AG04450 (cell line): ENCODE measurements around the gene UBAP2L. TPM values are rescaled to one million over a fixed set of nuclear protein-coding genes. Genes with fewer than 3 reads are reported as not detected.
"Not testable (repeated sequence)": the region's sequence is repeated elsewhere in the genome, so short reads cannot be mapped to it uniquely, and the experiment has no call there.

Experiments
- CTCF ChIA-PET: fragments of 300-600, 350-600 bp; formaldehyde crosslinking; extraction: SDS; loops from one replicate; lab custom pipeline; 2022; ENCODE audit warnings: antibody characterized with exemption, inconsistent platforms; lab: Charles Lee
- POLR2A ChIA-PET: fragments of 350-600 bp; formaldehyde crosslinking; extraction: SDS; loops from one replicate; lab custom pipeline; 2021; ENCODE audit warnings: antibody characterized with exemption, inconsistent platforms; lab: Yijun Ruan, JAX
- DNase-seq: peaks from one replicate; pipeline ENCODE4 v3.0.0-alpha.2; 2011; ENCODE audit warnings: low read depth, low spot score
- H3K27ac ChIP-seq: one replicate; pipeline ENCODE4 v1.5.1; 2012; ENCODE audit warnings: low read depth, low read length, control low read depth
- H3K27me3 ChIP-seq: one replicate; pipeline ENCODE4 v1.6.0; 2012; ENCODE audit warnings: low read length; ENCODE audit not compliant: control insufficient read depth, insufficient read depth
- H3K4me3 ChIP-seq: 2 replicates; pipeline ENCODE4 v1.5.1; 2011; ENCODE audit warnings: mild to moderate bottlenecking, low read depth, low read length, control low read depth
- H3K9me3 ChIP-seq: 2 replicates; pipeline ENCODE4 v1.5.1; 2012; ENCODE audit warnings: low read length; ENCODE audit not compliant: control insufficient read depth, insufficient read depth
- CTCF ChIP-seq: IDR thresholded peaks from 2 replicates; pipeline ENCODE4 v1.5.1; 2011; ENCODE audit warnings: low read depth, low read length, control low read depth, inconsistent platforms
- polyA plus RNA-seq: library from polyadenylated mRNA; depleted of rRNA; stranded (reverse); fragments of >200 nt; gene quantifications from 2 replicates; pipeline ENCODE4 v1.2.3, GENCODE V29; 2011

Gene UBAP2L
- polyA plus RNA-seq, 1 experiment: 173 TPM

- ChIA-PET POLR2A (no interaction called here), CTCF (no interaction called here)
- Histone ChIP-seq H3K9me3 (peaks cover 6% of the 10 kb centered on the region; the same call in 1 of the 2 replicates), H3K27me3 (no peaks in the 10 kb centered on the region), H3K27ac (no peak overlapping the region), H3K4me3 (no peak overlapping the region)
- no peak for TF ChIP-seq CTCF
- no peak for DNase-seq
These were observed 80.8 kb downstream of the UBAP2L start for GRCh38 chr1:154301582-154301981.

GRCh38 chr1:154304664-154305337, 84.0 kb downstream of the UBAP2L start:
- ChIA-PET POLR2A (no interaction called here), CTCF (interaction anchor here (1.3 kb wide), 1 partner anchor 20 kb away, joined by 5 read pairs; no protein-coding TSS in a partner anchor)
- Histone ChIP-seq H3K27me3 (no peaks in the 10 kb centered on the region), H3K27ac (no peak overlapping the region), H3K4me3 (no peak overlapping the region), H3K9me3 (no peaks in the 10 kb centered on the region)
- no peak for DNase-seq
- TF ChIP-seq CTCF: no peak

- TF ChIP-seq CTCF: no peak
- Histone ChIP-seq H3K27me3 (no peaks in the 10 kb centered on the region), H3K4me3 (no peak overlapping the region), H3K27ac (no peak overlapping the region), H3K9me3 (no peaks in the 10 kb centered on the region)
- ChIA-PET POLR2A (no interaction called here), CTCF (interaction anchor here (1.2 to 1.3 kb wide), 2 partner anchors 18 to 20 kb away, joined by 4 to 5 read pairs; no protein-coding TSS in a partner anchor)
- no peak for DNase-seq
These were observed 85.4 kb downstream of the UBAP2L start for GRCh38 chr1:154306151-154306550.

- H3K27ac ChIP-seq, CTCF ChIA-PET, H3K9me3 ChIP-seq, DNase-seq, H3K27me3 ChIP-seq, POLR2A ChIA-PET, H3K4me3 ChIP-seq: not testable (repeated sequence)
These were observed 87.0 kb downstream of the UBAP2L start for GRCh38 chr1:154307670-154308270.

GRCh38 chr1:154309136-154309535, 88.4 kb downstream of the UBAP2L start:
- POLR2A ChIA-PET, H3K4me3 ChIP-seq, H3K27me3 ChIP-seq, H3K27ac ChIP-seq, H3K9me3 ChIP-seq, DNase-seq: not testable (repeated sequence)
- CTCF ChIA-PET: interaction anchor here (1.7 kb wide), 1 partner anchor 15 kb away, joined by 7 read pairs; the partner anchor contains the start of gene ATP8B2

- H3K27me3 ChIP-seq, H3K9me3 ChIP-seq, POLR2A ChIA-PET, H3K27ac ChIP-seq, DNase-seq, H3K4me3 ChIP-seq: not testable (repeated sequence)
- CTCF ChIA-PET: interaction anchor here (0.5 kb wide), 1 partner anchor 10 kb away, joined by 6 read pairs; no protein-coding TSS in a partner anchor
These were observed 91.7 kb downstream of the UBAP2L start for GRCh38 chr1:154312229-154313065.
